ENCODE results near the gene SKAP1.

- no peak for TF ChIP-seq POLR2A (IDR thresholded peaks at IDR 0.05)
- TF ChIP-seq CTCF (IDR thresholded peaks at IDR 0.05), result no peak
These were observed 14.7 kb upstream of the SKAP1 start for GRCh38 chr17:48444516-48445247.

Data from heart left ventricle (tissue), 13 donors.